Stimulated activated CD4-positive, alpha-beta T cell treated with anti-CD3 and anti-CD28 coated beads, Interleukin-15, amount 100 ng/mL, for 1 hour (primary cell): ENCODE data around the gene CCL15.
A peak's percentile ranks its signal among the peaks of the same experiment; 100 is the strongest.
"Not testable (repeated sequence)": the region's sequence is repeated elsewhere in the genome, so short reads cannot be mapped to it uniquely, and the experiment has no call there.

Experiments
- DNase-seq, 2 donors: peaks; one replicate each; pipeline ENCODE4 v3.0.0-alpha.2; 2020; ENCODE audit warnings: low read depth in 1 of 2, low spot score in 1 of 2

CCL15 gene

DNA sequence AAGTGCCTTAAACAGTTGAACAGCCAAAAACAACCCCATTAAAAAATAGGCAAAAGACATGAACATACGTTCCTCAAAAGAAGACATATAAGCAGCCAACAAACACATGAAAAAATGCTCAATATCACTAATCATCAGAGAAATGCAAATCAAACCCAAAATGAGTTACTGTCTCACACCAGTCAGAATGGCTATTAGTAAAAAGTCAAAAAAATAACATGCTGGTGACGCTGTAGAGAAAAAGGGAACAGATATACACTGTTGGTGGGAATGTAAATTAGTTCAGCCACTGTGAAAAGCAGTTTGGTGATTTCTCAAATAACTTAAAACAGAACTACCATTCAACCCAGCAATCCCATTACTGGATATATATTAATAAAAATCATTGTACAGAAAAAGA lies 6.0 kb downstream of the CCL15 start:
- not testable (repeated sequence) for DNase-seq

DNA sequence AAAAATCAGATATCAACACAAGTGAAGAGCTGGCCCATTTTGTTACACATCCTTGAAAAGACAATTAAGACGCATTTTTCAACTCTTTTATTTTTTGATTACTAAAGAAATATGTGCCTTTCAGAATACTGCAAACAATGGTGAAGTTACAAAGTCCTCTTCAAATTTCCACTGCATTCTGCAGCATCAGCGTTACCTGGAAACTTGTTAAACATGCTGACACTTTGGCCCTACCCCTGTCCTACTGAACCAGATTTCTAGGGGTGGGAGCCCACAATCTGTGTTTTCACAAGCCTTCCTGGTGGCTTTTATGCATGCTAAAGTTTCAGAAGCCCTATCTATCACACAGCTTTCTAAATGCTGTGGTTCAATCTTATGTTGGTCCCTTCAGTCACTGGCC lies 10.3 kb downstream of the CCL15 start:
- DNase-seq = no peak

DNA sequence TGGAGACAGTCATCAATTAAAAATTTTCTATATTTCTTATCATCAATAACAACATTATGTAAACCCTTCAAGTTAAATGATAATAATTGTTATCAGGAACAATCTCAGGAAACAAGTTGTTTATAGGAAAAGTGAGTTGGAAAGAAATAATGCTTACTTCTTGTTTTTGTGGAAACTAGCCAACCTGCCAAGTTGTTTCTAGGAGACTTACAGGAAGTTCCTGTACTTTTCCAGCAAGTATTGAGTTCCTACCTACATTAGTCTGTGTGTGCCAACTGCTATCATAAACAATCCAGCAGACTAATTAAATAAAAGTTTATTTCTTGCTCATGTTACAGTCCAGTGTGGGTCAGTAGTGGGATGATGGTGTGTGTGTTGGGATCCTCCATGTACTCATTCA lies 13.2 kb downstream of the CCL15 start:
- no peak for DNase-seq

DNA sequence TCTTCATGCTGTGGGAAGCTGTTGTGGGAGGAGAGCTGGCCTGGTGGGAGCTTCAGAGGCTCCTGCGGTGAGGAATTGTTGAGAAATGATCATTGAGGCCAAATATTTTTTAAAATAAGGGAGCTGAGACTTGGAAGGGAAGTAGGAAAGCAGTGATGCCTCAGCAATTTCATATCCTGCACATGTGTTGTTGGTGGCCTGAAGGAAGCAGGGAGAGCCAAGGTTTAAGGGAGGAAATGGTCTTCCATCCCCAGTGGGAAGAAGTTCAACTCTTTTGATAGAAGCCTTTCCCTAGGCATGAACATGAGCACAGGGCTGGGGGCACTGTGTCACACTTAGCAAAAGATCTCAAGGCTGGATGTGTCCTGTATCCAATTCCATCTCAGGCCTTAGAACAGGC lies 14.7 kb downstream of the CCL15 start, which contains the start of gene CCL14:
TSS of gene CCL14 (minus strand) at position 87 of the 400 bp plus-strand sequence. CDS start at position 7, 80 bp downstream.
- DNase-seq = no peak

DNA sequence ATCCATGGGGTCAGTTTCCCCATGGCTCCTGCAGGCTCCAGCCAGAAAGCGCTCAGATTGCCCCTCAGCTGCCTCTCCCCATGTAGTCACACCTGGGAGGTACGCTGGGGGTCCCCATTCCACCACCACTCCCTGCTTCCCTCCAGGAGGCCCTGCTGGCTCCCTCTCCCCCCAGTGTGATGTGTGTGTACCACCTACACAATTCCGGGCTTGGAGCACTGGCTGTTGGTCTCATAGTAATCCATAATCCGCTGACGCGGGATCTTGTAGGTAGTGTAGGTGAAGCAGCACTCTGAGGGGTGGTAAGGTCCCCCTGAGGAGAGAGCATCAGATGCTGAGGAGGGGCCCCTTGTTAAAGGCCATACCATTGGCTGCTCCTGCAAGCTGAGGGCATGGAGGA lies 17.2 kb downstream of the CCL15 start:
- no peak for DNase-seq

DNA sequence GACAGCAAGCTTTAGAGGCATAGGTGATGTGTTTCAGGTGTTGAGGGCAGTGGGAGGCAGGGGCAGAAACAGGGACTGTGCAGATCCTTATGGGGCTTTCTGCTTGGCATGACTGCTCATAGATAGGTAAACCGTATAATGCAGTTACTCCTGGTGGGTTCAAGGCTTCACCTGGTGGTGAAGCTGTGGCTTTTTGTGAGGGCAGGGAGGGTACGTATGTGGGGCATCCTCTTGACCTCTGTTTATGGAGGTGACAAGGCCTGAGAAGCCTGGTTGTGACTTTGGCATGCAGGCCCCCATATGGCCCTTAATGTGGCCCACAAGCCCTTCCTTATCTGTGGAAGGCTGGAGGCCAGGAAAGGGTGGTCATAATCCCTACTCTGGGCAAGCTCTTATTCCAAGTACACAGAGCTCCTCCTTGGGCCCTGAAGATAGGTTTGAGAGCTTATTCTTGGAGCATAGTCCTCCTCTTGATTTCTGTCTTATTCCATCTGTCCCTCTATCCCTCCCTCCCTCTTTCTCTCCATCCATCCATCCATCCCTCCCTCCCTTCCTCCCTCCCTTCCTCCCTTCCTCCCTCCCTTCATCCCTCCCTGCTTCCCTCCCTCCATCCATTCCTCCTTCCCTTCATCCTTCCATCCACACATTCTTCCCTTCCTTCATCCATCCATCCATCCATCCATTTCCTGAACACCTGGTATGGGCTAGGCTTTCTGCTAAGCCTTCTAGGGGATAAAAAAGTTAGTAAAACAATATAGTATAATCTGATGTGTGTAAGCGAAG lies 18.8 kb downstream of the CCL15 start:
- no peak for DNase-seq

DNA sequence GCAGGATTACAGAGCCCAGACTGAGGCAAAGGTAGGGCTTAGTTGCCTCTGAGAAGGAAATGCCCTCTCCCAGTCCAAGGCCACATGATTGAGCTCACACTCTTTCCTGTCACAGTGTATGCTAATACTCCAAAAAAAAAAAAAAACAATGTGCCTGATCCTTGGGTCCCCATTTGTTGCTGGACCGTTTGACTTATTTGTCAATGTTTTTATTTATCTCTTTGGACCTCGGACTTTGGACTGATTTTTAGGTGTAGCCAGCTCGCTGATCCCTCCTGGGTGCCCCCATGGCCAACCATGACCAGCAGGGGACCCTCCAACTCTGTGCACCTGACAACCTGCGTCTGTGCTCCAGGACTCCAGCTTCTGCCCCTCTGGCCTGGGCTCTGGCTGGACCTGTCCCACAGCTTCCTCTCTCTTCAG lies 19.4 kb downstream of the CCL15 start:
- no peak for DNase-seq

DNA sequence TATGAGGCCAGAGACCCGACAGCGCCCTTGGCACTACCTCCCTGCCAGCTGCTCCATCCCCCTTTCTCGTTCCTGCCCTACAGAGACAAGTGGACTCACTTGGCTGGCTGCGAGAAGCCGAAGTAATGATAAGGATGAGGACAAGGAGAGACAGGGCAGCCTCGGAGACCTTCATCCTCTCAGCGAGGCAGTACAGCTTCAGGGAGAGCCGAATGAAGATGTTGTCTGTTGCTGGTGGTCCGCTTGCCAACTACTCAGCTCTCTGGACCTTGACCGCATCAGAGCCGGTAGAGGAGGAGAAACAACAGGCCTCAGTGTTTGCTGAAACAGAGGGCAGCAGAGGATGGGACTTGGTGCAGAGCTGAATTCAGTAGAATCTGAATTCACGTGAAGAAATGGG lies 20.1 kb downstream of the CCL15 start, which contains the start of gene CCL16:
TSS of gene CCL16 (minus strand) at position 252 of the 400 bp plus-strand sequence. CDS start at position 175, 77 bp downstream.
- DNase-seq = no peak

DNA sequence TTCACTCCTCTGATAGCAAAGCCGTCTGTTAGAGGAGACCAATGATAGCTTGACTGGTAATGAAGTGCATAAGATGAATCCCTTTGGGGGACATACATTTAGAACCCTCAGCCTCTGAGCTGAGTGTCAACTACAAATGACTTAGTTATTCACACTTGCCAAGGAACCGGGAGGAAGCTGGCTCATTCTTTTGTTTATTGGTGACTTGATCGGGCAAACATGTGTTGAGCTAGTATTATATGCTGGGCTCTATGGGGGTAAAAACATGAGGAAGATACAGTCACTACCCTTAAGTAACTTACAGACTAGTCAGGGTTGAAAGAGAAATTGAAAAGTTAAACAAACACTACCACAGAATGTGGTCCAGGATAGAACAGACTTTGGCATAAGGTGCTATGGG lies 23.0 kb downstream of the CCL15 start:
- no peak for DNase-seq

DNA sequence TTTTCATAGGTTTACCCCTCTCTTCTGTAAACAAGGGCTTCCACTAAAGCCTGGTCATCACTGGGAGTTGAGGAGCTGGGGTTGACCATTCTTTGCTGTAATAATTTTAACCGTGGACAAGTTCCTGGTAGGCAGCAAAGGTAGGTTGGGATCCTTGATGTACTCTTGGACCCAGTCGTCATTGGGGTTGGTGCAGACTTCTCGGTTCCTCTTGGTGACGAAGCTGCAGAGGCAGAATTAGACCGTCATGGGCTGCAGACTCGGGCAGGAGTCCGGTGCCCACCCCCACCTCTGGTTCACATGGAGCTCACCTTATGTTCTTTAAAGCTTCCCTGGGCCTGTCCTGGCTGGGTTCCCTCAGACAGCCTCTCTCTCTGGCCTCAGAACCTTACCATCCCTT lies 23.8 kb downstream of the CCL15 start:
- no peak for DNase-seq

DNA sequence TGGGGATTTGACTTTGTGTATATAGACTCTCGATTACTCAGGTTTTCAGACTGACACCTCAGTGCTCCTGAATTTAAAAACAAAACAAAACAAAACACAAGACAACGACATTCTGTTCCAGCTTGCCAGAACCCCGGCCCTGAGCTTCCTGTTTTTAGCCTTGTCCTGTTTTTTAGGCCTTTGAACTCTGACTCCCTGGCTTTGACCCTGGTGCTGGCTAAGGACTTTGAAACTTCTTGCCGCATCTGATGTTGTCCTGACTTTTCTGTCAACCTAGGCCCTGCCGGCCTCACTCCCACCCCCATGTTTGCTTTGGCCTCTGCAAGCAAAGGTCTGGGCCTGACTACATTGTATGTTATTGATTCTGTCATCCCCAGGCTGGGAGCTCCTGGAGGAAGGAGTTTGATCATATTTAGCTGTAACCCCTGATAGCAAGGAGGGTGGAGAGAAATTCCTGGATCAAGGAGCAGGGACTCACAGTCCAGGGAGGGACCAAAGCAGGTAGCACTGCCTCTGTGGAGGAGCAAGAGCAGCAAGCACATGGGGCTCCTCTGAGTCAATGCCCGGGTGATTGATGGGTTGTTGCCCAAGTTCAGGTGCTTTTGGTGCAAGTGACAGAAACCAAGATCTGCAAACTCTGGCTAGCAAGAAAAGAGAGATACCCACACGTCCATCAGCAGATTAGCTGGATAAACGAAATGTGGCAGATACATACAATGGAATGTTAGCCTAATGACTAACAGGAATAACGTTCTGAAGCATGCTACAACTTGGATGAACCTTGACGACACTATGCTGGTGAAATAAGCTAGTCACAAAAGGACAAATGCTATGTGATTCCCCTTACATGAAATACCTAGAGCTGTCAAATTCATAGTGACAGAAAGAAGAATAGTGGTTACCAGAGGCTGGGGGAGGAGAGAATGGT lies 27.8 kb downstream of the CCL15 start:
- DNase-seq = no peak

DNA sequence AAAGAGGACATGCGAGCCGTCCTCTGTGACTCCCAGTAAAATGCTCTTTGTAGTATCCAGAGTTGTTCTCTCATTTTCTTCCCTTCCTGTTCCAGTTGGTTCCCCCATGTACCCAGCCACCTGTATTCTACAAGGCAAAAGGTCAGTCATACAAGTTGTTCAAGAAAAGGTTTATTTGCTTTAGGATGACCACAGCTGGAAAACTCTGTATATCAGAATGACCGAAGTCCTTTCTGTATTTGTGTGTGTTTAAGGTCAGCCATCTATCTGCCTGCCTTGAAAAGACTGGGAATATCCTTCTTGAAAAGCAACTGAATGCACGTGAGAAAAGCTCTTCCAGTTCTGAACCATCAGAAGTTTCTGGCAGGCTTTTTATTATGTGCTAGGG lies 28.4 kb downstream of the CCL15 start:
- no peak for DNase-seq

DNA sequence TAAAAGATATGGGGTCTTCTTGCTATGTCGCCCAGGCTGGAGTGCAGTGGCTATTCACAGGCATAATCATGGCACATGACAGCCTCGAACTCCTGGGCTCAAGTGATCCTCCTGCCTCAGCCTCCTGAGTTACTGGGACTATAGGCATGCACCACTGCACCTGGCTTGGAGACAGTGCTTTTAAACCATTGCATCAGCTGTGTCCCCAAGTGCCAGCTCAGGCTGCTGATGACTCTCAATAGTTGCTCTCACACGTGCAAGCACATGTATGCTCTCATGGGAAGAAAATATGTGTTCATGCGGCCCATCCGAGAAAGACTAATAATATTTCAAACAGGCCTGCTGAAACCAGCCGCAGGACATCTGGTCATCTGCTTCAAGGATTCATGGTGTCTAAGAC lies 28.8 kb downstream of the CCL15 start:
- no peak for DNase-seq

DNA sequence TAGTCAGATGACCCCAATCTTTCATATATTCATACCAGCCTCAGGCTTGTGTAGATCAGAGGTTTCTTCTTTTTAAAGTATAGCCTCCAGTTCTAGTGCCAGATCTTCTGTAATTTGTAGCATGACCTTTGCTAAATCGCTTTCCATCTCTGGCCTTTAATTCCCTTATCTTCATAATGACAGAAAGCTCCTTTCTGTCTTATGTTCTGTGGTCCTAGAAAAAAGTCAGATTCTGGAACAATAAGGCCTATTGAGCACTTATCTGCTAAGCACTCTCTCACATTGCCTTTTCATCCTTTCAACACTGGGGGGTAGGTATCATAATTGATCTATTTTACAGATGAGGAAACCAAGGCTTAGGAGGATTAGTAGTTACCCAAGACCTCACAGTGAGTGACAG lies 29.3 kb downstream of the CCL15 start:
- DNase-seq = no peak

DNA sequence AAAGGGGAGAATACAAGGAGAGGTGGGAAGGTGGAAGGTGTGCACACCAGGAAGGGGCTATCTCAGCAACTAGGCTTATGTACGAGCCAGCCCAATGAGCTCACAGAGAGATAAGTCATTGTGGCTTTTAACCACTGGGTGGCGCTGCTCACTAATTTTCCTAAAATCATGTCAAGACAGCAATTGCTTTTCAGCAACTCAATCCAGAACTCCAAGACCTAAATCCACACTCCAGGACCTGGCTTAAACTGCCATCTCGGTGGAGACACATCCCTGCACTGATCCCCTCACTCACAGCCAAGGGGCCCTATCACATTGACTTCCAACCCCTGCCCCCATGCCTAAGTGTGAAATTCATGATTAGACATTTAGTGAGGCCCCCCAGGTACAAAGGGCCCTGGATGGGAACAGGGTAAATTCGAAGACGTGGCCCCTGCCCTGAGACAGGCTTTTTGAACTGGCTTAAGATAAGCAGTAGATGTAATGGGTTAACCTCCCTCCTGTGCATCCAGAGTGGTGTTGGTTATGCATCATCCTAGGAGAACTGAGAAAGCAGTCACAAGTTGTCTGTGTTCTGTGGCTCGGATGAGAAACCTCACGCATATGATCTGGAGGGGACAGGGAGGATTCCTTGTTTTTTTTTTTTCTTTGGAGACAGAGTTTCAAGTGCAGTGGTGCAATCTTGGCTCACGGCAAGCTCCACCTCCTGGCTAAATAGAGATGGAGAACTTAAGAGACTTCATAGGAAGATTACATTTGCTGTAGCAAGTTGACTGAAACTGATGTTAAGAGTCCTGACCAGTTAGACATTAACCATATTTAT lies 31.6 kb downstream of the CCL15 start:
- peak; percentile 21 to 30 for DNase-seq

DNA sequence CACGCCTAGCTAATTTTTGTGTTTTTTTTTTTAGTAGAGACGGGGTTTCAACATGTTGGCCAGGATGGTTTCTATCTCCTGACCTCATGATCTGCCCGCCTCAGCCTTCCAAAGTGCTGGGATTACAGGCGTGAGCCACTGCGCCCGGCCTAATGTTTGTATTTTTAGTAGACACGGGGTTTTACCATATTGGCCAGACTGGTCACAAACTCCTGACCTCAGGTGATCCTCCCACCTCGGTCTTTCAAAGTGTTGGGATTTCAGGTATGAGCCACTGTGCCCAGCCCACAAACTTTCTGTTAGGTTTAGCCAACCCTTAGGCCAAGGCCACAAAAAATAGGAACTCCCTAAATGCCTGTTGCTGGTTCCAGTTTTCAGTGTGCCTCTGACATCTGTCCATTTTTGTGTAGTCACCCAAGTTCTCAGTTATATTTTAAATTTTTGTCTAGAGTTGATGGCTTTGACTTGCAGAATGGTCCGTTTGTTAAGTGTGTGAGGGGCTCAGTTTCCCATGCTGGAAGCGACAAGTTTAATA lies 32.8 kb downstream of the CCL15 start:
- no peak for DNase-seq

DNA sequence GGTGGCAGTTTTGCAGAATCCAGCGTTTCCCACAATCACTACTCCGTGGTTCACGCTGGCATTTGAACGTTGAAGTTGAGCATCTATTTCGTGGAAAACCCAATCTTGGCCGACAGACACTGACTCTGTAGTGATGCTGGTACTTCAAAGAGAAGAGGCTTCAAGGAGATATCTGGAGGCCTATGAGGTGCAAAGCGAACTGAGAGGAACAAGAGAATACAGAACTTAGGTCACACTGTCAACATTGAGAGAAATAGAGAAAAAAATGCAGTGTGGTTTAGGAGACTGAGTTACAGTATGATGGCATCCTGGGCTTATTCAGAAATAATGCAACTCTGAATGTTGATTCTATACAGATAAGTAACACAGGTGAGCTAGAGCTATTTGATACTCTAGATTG lies 36.1 kb downstream of the CCL15 start:
- DNase-seq = no peak

DNA sequence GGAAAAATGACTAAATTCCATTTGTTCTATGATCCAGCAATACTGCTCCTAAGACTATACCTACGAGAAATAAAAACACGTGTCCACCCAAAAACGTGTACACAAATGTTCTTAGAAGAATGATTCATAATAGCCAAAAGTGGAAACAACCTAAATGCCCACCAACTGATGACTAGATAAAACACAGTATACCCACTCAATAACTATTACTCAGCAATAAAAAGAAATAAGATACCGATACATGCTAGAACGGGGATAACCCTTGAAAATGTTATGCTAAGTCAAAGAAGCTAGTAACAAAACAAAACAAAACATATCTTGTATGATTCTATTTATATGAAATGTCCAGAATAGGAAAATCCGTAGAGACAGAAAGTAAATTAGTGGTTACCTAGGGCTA lies 37.7 kb downstream of the CCL15 start:
- DNase-seq = no peak

DNA sequence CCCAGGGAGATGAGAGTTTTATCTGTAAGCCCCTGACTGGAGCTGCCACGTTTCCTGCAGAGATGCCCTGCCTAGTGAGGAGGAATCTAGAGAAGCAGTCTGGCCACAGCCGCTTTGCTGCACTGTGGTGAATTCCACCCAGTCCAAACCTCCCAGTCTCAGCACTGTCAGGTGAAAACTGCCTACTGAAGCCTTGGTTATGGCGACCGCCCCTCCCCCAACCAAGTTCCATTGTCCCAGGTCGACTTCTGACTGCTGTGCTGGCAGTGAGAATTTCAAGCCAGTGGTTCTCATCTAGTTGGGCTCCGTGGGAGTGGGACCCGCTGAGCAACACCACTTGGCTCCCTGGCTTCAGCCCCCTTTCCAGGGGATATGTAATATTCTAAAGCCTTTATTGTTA lies 47.6 kb downstream of the CCL15 start:
- no peak for DNase-seq

DNA sequence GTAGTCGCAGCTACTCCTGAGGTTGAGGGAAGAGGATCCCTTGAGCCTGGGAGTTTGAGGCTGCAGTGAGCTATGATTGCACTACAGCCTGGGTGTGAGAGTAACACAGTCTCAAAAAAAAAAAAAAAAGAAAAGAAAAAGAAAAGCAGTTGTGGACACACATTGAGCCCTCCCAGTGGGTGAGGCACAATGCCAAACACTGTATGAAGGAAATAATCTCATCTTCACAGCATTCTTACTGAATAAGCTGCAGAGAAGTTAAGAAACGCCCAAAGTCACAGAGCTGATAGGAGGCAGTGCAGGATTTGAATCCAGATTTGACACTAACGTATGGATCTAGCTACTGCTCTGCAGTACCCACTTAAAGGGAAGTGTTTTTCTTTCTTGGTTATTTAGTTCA lies 52.0 kb downstream of the CCL15 start:
- DNase-seq = no peak

DNA sequence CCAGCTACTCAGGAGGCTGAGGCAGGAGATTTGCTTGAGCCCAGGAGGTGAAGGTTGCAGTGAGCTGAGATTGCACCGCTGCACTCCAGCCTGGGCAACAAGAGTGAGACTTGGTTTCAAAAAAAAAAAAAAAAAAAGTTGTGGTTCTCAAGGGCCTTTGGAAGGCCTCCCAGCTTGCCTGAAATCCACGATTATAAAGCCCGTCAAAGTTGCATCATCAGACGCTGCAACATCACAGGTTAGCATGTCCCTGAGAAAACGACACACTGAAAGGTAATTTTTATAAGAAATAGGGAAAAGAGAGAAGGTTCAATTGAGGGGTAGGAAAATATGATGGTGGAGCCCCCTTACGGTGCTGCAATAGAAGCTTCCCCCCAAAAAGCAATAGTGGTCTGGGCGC lies 53.3 kb downstream of the CCL15 start:
- DNase-seq = no peak
